ENCODE measurements around the gene DENND1B.
"Not testable (repeated sequence)": the region's sequence is repeated elsewhere in the genome, so short reads cannot be mapped to it uniquely, and the experiment has no call there.

Gene DENND1B

DNA sequence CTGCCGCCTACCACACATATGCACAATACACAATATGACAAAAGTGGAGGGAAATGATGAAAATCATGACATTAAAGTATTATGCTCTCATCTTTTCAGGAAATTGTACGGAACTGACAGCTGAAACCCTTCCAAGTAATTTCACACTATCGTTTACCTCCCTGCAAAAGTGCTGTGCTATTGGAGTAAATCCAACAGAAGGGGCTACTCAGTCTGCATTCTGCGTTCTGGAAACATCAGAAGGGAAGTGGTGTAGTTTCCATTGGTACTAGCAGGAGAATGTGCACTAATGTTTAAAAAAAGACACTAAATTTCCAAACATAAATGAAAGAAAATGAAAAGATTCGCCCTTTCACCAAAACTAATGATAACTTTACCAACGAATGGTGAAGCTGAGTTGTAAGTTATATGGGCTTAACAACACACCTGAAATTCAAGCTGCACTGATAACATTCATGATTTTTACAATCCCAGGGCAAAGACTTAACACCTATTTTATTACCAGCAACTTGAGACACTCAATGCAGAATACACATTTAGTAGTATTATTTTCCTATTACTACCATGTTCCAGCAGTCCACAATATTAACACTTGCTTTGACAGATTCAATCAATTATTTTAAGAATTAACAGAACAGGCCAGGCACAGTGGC, 3.2 kb downstream of the DENND1B start:
- H3K9me3 ChIP-seq (ENCODE audit: control insufficient read depth in 5 of 5, low read length in 5 of 5), result no peaks in the 10 kb centered on the region
- H3K27me3 ChIP-seq (ENCODE audit: control insufficient read depth in 5 of 5, insufficient read depth in 4 of 5, low read length in 5 of 5), result no peaks in the 10 kb centered on the region
- H3K9ac ChIP-seq (ENCODE audit: low read length in 5 of 5), result peak overlapping the region in 1 of 5 donors; percentile 3
- no peak overlapping the region for H3K27ac ChIP-seq (ENCODE audit: low read depth, low read length)
- no peak overlapping the region for H3K4me3 ChIP-seq (ENCODE audit: low read depth in 1 of 5, low read length in 5 of 5)
- no peaks in the 10 kb centered on the region for H3K36me3 ChIP-seq (ENCODE audit: control insufficient read depth in 5 of 5, insufficient read depth in 5 of 5, low read length in 5 of 5)
- peaks cover 3 to 32% (median 29%) of the 10 kb centered on the region in 5 donors for H3K4me1 ChIP-seq (ENCODE audit: control insufficient read depth in 5 of 5, insufficient read depth in 5 of 5, low read length in 5 of 5)

DNA sequence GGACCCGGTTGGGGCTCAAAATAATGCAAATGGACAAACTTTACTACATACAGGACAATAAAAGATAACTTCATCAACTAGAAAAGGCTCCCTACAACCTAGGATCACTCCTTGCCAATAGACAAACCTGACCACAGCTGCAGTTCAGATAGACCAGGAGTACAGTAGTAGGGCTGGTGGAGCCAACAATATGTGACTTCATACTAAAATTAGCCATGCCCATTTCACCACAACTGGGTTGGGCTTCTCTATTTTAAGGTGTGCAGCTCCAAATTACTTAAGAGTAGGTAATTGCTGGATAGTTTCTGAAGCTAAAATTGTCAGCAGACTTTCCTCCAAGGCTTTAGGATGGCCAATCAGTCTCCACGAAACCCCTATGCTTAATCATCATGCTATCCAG, 3.9 kb downstream of the DENND1B start:
- H3K4me1 ChIP-seq (ENCODE audit: control insufficient read depth in 5 of 5, insufficient read depth in 5 of 5, low read length in 5 of 5), result peaks cover 3 to 32% (median 29%) of the 10 kb centered on the region in 5 donors

GRCh38 chr1:197770243-197770642, 5.0 kb downstream of the DENND1B start:
- Histone ChIP-seq H3K36me3 (ENCODE audit: control insufficient read depth in 5 of 5, insufficient read depth in 5 of 5, low read length in 5 of 5) (no peaks in the 10 kb centered on the region), H3K9me3 (ENCODE audit: control insufficient read depth in 5 of 5, low read length in 5 of 5) (no peaks in the 10 kb centered on the region), H3K4me3 (ENCODE audit: low read depth in 1 of 5, low read length in 5 of 5) (no peak overlapping the region), H3K4me1 (ENCODE audit: control insufficient read depth in 5 of 5, insufficient read depth in 5 of 5, low read length in 5 of 5) (peaks cover 3 to 25% (median 20%) of the 10 kb centered on the region in 5 donors), H3K27ac (ENCODE audit: low read depth, low read length) (no peak overlapping the region), H3K9ac (ENCODE audit: low read length in 5 of 5) (no peak overlapping the region), H3K27me3 (ENCODE audit: control insufficient read depth in 5 of 5, insufficient read depth in 4 of 5, low read length in 5 of 5) (no peaks in the 10 kb centered on the region)

More for the DNA sequence above, 3.9 kb downstream of the DENND1B start:
- no peaks in the 10 kb centered on the region for H3K27me3 ChIP-seq (ENCODE audit: control insufficient read depth in 5 of 5, insufficient read depth in 4 of 5, low read length in 5 of 5)
- H3K36me3 ChIP-seq (ENCODE audit: control insufficient read depth in 5 of 5, insufficient read depth in 5 of 5, low read length in 5 of 5), result no peaks in the 10 kb centered on the region
- no peak overlapping the region for H3K4me3 ChIP-seq (ENCODE audit: low read depth in 1 of 5, low read length in 5 of 5)
- H3K9ac ChIP-seq (ENCODE audit: low read length in 5 of 5), result peak overlapping the region in 1 of 5 donors; percentile 3
- H3K27ac ChIP-seq (ENCODE audit: low read depth, low read length), result no peak overlapping the region
- no peaks in the 10 kb centered on the region for H3K9me3 ChIP-seq (ENCODE audit: control insufficient read depth in 5 of 5, low read length in 5 of 5)

DNA sequence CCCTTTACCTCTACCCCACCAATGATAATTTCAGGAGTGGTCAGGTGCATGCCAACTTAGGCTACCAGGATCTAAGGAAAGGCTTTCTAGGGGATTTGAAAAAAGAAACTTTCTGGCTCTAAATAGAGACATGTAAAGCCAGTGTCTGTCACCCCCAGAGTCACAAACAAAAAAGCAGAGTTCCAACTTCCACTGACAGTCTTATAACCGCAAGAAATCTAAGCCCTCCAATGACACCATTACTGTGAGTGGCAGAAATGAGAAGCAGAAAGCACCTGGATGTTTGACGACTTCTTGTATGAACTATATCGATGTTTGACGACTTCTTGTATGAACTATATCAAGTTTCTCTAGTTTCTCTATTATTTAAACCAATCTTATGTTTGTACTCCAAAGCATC, 6.0 kb downstream of the DENND1B start:
- H3K9me3 ChIP-seq (ENCODE audit: control insufficient read depth in 5 of 5, low read length in 5 of 5), result no peaks in the 10 kb centered on the region
- no peak overlapping the region for H3K4me3 ChIP-seq (ENCODE audit: low read depth in 1 of 5, low read length in 5 of 5)
- no peak overlapping the region for H3K27ac ChIP-seq (ENCODE audit: low read depth, low read length)
- no peaks in the 10 kb centered on the region for H3K27me3 ChIP-seq (ENCODE audit: control insufficient read depth in 5 of 5, insufficient read depth in 4 of 5, low read length in 5 of 5)
- no peak overlapping the region for H3K9ac ChIP-seq (ENCODE audit: low read length in 5 of 5)
- peaks cover 3 to 23% (median 18%) of the 10 kb centered on the region in 5 donors for H3K4me1 ChIP-seq (ENCODE audit: control insufficient read depth in 5 of 5, insufficient read depth in 5 of 5, low read length in 5 of 5)
- no peaks in the 10 kb centered on the region for H3K36me3 ChIP-seq (ENCODE audit: control insufficient read depth in 5 of 5, insufficient read depth in 5 of 5, low read length in 5 of 5)

GRCh38 chr1:197768014-197768805, 7.1 kb downstream of the DENND1B start:
- H3K36me3 ChIP-seq (ENCODE audit: control insufficient read depth in 5 of 5, insufficient read depth in 5 of 5, low read length in 5 of 5), result no peaks in the 10 kb centered on the region
- H3K27ac ChIP-seq (ENCODE audit: low read depth, low read length), result no peak overlapping the region
- no peaks in the 10 kb centered on the region for H3K9me3 ChIP-seq (ENCODE audit: control insufficient read depth in 5 of 5, low read length in 5 of 5)
- peak overlapping the region in 1 of 5 donors; percentile 19 for H3K9ac ChIP-seq (ENCODE audit: low read length in 5 of 5)
- H3K4me1 ChIP-seq (ENCODE audit: control insufficient read depth in 5 of 5, insufficient read depth in 5 of 5, low read length in 5 of 5), result peaks cover 0 to 14% (median 7%) of the 10 kb centered on the region in 5 donors
- no peaks in the 10 kb centered on the region for H3K27me3 ChIP-seq (ENCODE audit: control insufficient read depth in 5 of 5, insufficient read depth in 4 of 5, low read length in 5 of 5)
- no peak overlapping the region for H3K4me3 ChIP-seq (ENCODE audit: low read depth in 1 of 5, low read length in 5 of 5)

DNA sequence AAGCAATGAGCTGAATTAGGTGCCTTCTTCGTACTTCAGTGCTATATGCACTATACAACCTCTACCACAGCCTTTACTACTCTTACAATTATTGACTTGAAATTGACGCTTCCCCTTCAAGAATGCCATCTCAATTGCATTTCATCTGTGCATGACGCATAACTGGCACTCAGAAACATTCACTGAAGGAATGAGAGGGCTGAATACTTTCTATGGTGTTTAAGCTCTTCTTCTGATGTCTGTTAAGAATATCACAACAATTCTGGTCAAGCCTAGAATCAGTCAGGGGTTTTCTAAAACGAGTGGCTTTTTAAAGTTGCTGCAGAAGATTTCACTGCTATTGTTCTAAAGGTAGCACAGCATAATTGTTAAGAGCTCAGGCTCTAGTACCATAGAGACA, 11.5 kb downstream of the DENND1B start:
- Histone ChIP-seq H3K9me3 (ENCODE audit: control insufficient read depth in 5 of 5, low read length in 5 of 5) (no peaks in the 10 kb centered on the region), H3K27ac (ENCODE audit: low read depth, low read length) (no peak overlapping the region), H3K36me3 (ENCODE audit: control insufficient read depth in 5 of 5, insufficient read depth in 5 of 5, low read length in 5 of 5) (no peaks in the 10 kb centered on the region), H3K9ac (ENCODE audit: low read length in 5 of 5) (no peak overlapping the region), H3K27me3 (ENCODE audit: control insufficient read depth in 5 of 5, insufficient read depth in 4 of 5, low read length in 5 of 5) (no peaks in the 10 kb centered on the region), H3K4me3 (ENCODE audit: low read depth in 1 of 5, low read length in 5 of 5) (no peak overlapping the region), H3K4me1 (ENCODE audit: control insufficient read depth in 5 of 5, insufficient read depth in 5 of 5, low read length in 5 of 5) (peaks cover 0 to 9% (median 3%) of the 10 kb centered on the region in 5 donors)

DNA sequence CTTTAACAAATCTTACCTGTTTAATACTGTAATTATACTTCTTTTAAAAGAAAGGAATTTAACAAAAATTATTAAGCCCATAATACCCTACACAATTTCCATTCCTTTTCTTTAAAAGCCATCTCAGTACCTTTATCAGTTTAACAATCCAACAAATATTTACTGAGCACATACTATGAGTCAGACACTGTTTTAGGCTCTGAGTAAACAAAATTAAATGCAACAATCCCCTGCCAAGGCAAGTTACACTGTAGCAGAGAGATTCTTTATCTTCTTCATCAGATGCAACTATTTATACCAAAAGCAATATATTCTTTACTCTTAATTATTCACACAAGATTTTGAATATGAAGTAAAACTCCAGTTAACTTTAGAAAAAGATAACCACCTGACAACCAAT, 12.0 kb downstream of the DENND1B start:
- H3K27me3 ChIP-seq (ENCODE audit: control insufficient read depth in 5 of 5, insufficient read depth in 4 of 5, low read length in 5 of 5), result no peaks in the 10 kb centered on the region
- H3K9ac ChIP-seq (ENCODE audit: low read length in 5 of 5), result no peak overlapping the region
- H3K4me3 ChIP-seq (ENCODE audit: low read depth in 1 of 5, low read length in 5 of 5), result no peak overlapping the region
- peaks cover 0 to 7% (median 3%) of the 10 kb centered on the region in 5 donors for H3K4me1 ChIP-seq (ENCODE audit: control insufficient read depth in 5 of 5, insufficient read depth in 5 of 5, low read length in 5 of 5)
- H3K27ac ChIP-seq (ENCODE audit: low read depth, low read length), result no peak overlapping the region
- H3K9me3 ChIP-seq (ENCODE audit: control insufficient read depth in 5 of 5, low read length in 5 of 5), result no peaks in the 10 kb centered on the region
- no peaks in the 10 kb centered on the region for H3K36me3 ChIP-seq (ENCODE audit: control insufficient read depth in 5 of 5, insufficient read depth in 5 of 5, low read length in 5 of 5)

- no peak overlapping the region for H3K4me3 ChIP-seq (ENCODE audit: low read depth in 1 of 5, low read length in 5 of 5)
- no peaks in the 10 kb centered on the region for H3K36me3 ChIP-seq (ENCODE audit: control insufficient read depth in 5 of 5, insufficient read depth in 5 of 5, low read length in 5 of 5)
- H3K9ac ChIP-seq (ENCODE audit: low read length in 5 of 5), result no peak overlapping the region
- H3K27ac ChIP-seq (ENCODE audit: low read depth, low read length), result no peak overlapping the region
- no peaks in the 10 kb centered on the region for H3K27me3 ChIP-seq (ENCODE audit: control insufficient read depth in 5 of 5, insufficient read depth in 4 of 5, low read length in 5 of 5)
- no peaks in the 10 kb centered on the region for H3K4me1 ChIP-seq (ENCODE audit: control insufficient read depth in 5 of 5, insufficient read depth in 5 of 5, low read length in 5 of 5)
- no peaks in the 10 kb centered on the region for H3K9me3 ChIP-seq (ENCODE audit: control insufficient read depth in 5 of 5, low read length in 5 of 5)
Observed at GRCh38 chr1:197761654-197762053, 13.6 kb downstream of the DENND1B start.

DNA sequence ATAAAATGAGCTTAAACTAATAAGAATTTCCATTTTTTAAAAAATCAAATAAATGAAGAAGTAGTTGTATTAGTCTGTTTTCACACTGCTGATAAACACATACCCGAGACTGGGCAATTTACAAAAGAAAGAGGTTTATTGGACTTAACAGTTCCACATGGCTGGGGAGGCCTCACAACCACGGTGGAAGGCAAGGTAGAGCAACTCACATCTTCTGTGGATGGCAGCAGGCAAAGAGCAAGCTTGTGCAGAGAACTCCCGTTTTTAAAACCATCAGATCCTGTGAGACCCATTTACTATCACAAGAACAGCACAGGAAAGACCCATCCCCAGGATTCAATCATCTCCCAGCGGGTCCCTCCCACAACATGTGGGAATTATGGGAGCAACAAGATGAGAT, 19.7 kb downstream of the DENND1B start:
- H3K4me1 ChIP-seq (ENCODE audit: control insufficient read depth in 5 of 5, insufficient read depth in 5 of 5, low read length in 5 of 5); H3K9me3 ChIP-seq (ENCODE audit: control insufficient read depth in 5 of 5, low read length in 5 of 5); H3K36me3 ChIP-seq (ENCODE audit: control insufficient read depth in 5 of 5, insufficient read depth in 5 of 5, low read length in 5 of 5); H3K27me3 ChIP-seq (ENCODE audit: control insufficient read depth in 5 of 5, insufficient read depth in 4 of 5, low read length in 5 of 5); H3K27ac ChIP-seq (ENCODE audit: low read depth, low read length); H3K9ac ChIP-seq (ENCODE audit: low read length in 5 of 5); H3K4me3 ChIP-seq (ENCODE audit: low read depth in 1 of 5, low read length in 5 of 5): not testable (repeated sequence)

DNA sequence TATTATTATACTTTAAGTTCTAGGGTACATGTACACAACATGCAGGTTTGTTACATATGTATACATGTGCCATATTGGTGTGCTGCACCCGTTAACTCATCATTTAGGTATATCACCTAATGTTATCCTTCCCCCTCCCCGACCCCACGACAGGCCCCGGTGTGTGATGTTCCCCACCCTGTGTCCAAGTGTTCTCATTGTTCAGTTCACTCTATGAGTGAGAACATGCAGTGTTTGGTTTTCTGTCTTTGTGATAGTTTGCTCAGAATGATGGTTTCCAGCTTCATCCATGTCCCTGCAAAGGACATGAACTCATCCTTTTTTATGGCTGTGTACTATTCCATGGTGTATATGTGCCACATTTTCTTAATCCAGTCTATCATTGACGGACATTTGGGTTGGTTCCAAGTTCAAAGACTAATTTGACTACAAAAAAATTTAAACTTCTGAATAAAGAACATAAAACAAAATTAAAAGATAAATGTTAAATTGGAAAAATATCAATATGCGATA, 22.6 kb downstream of the DENND1B start:
- H3K27me3 ChIP-seq (ENCODE audit: control insufficient read depth in 5 of 5, insufficient read depth in 4 of 5, low read length in 5 of 5); H3K9me3 ChIP-seq (ENCODE audit: control insufficient read depth in 5 of 5, low read length in 5 of 5): not testable (repeated sequence)

More for the DNA sequence above, 22.6 kb downstream of the DENND1B start:
- H3K4me1 ChIP-seq (ENCODE audit: control insufficient read depth in 5 of 5, insufficient read depth in 5 of 5, low read length in 5 of 5); H3K27ac ChIP-seq (ENCODE audit: low read depth, low read length); H3K9ac ChIP-seq (ENCODE audit: low read length in 5 of 5); H3K36me3 ChIP-seq (ENCODE audit: control insufficient read depth in 5 of 5, insufficient read depth in 5 of 5, low read length in 5 of 5); H3K4me3 ChIP-seq (ENCODE audit: low read depth in 1 of 5, low read length in 5 of 5): not testable (repeated sequence)

Measured in subcutaneous abdominal adipose tissue (tissue), 5 donors.